ENCODE measurements around the gene DGKB.

DNA sequence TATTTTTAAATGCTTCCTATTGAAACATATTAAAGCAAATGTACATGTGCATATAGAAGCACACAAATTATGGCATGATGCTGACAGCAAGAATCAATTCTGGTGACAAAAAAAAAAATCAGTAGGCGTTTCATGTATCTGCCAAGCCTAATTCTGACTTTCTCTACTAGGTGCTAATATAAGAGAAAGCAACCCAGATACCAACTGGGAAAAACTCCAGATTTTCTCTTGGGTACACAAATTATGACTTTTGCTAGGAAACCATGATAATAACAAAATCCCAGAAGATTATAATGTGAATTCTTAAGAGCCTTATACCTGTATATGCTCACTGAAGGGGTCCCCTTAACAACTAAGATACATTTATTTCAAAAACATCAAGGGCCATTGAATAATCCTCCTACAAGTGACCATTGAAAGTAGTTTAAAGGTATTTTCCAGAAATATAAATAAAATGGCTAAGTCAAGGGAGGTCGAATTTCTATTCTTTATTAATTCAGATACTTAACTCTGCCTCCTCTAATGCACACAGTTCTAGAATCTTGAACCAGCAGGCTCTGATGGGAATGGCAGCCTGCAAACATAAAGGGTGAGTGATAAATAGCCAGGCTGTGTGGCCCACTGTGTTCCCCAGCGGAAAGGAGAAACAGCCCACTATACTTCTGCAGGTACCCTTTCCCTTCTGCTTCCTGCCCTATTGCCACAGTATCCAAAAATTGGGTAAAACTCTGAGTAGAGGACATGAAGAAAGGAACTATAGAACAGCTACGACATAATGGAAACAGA lies 84.5 kb downstream of the DGKB start:
- TF ChIP-seq POLR2A (IDR thresholded peaks at IDR 0.05), result no peak
- TF ChIP-seq, protein P1, sequence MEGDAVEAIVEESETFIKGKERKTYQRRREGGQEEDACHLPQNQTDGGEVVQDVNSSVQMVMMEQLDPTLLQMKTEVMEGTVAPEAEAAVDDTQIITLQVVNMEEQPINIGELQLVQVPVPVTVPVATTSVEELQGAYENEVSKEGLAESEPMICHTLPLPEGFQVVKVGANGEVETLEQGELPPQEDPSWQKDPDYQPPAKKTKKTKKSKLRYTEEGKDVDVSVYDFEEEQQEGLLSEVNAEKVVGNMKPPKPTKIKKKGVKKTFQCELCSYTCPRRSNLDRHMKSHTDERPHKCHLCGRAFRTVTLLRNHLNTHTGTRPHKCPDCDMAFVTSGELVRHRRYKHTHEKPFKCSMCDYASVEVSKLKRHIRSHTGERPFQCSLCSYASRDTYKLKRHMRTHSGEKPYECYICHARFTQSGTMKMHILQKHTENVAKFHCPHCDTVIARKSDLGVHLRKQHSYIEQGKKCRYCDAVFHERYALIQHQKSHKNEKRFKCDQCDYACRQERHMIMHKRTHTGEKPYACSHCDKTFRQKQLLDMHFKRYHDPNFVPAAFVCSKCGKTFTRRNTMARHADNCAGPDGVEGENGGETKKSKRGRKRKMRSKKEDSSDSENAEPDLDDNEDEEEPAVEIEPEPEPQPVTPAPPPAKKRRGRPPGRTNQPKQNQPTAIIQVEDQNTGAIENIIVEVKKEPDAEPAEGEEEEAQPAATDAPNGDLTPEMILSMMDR (IDR thresholded peaks at IDR 0.05), result no peak

Measured in sigmoid colon (tissue), 3 donors.